Measurements from ENCODE around the gene STMN3.

GRCh38 chr20:63625771-63626423 is 27.3 kb downstream of the STMN3 start:
- TF ChIP-seq ZNF121 (tag by site-specific recombination; IDR thresholded peaks at IDR 0.05) (0 out of 2 replicates have a peak, but pooled peaks have one; percentile 20), CTCF (tag by site-specific recombination; IDR thresholded peaks at IDR 0.05) (no peak), ZNF747 (tag by site-specific recombination; IDR thresholded peaks at IDR 0.05) (no peak), ZNF37A (tag by site-specific recombination; IDR thresholded peaks at IDR 0.05) (no peak), YY1 (tag by site-specific recombination; IDR thresholded peaks at IDR 0.05) (no peak), ZBTB10 (tag by site-specific recombination; IDR thresholded peaks at IDR 0.05) (no peak; the same call in 1 of the 2 replicates)
- TF ChIP-seq, protein P1, sequence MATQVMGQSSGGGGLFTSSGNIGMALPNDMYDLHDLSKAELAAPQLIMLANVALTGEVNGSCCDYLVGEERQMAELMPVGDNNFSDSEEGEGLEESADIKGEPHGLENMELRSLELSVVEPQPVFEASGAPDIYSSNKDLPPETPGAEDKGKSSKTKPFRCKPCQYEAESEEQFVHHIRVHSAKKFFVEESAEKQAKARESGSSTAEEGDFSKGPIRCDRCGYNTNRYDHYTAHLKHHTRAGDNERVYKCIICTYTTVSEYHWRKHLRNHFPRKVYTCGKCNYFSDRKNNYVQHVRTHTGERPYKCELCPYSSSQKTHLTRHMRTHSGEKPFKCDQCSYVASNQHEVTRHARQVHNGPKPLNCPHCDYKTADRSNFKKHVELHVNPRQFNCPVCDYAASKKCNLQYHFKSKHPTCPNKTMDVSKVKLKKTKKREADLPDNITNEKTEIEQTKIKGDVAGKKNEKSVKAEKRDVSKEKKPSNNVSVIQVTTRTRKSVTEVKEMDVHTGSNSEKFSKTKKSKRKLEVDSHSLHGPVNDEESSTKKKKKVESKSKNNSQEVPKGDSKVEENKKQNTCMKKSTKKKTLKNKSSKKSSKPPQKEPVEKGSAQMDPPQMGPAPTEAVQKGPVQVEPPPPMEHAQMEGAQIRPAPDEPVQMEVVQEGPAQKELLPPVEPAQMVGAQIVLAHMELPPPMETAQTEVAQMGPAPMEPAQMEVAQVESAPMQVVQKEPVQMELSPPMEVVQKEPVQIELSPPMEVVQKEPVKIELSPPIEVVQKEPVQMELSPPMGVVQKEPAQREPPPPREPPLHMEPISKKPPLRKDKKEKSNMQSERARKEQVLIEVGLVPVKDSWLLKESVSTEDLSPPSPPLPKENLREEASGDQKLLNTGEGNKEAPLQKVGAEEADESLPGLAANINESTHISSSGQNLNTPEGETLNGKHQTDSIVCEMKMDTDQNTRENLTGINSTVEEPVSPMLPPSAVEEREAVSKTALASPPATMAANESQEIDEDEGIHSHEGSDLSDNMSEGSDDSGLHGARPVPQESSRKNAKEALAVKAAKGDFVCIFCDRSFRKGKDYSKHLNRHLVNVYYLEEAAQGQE (tag by site-specific recombination; IDR thresholded peaks at IDR 0.05), result no peak

Measured in HEK293 (cell line).